CD1c-positive myeloid dendritic cell (primary cell): ENCODE results near the gene FRMD8.
"Not testable (repeated sequence)": the region's sequence is repeated elsewhere in the genome, so short reads cannot be mapped to it uniquely, and the experiment has no call there.

Experiments
- DNase-seq: peaks from one replicate; pipeline ENCODE4 v3.0.0-alpha.2; 2016; ENCODE audit errors: extremely low spot score

Gene FRMD8

DNA sequence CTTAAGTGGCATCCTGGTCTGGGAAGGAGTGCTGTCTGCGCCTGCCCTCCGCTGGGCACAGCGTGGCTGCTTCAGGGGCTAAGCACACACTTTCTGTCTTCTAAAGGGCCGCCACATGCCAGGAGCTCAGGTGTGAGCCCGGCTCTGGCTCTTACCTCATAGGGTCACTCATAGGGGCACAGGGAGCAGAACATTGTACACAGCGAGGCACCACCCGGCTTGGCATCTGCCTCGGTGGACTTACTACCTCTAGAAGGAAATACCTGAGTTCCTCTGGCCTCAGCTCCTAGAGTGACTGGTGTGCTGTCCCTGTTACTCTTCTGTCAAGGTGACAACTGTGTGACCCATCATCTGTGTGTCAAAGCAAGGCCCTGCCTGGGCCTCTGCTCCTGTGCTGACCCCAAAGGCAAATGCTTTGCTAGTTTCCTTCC, 49.6 kb downstream of the FRMD8 start:
- peak; percentile 7 for DNase-seq

DNA sequence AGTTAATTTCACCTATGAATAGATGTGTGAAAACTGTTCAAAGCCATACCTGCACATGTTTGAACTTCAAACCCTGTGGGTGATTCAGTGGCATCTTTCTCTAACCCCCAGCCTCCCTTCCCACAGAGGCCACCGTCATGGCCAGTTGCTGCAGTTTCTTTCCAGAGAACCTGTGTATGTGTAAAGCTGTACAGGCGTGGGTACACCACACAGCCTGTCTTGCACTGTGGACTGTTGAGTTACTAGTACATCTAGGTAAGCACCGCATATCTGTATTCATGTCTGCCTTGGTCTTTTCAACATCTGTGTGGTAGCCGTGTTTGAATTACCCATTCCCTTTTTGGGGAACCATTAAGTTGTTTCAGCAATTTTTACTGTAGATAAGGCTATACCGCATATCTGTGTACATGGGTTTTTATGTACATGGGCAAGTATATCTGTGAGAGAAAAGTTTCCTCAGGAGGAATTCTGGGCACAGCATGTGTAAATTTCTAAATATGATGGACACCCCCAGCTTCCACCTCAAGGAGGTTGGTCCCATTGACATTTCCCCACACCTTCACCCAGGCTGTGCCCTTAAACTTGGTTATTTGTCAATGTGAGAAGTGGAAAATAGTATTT, 50.1 kb downstream of the FRMD8 start:
- peak; percentile 13 for DNase-seq

DNA sequence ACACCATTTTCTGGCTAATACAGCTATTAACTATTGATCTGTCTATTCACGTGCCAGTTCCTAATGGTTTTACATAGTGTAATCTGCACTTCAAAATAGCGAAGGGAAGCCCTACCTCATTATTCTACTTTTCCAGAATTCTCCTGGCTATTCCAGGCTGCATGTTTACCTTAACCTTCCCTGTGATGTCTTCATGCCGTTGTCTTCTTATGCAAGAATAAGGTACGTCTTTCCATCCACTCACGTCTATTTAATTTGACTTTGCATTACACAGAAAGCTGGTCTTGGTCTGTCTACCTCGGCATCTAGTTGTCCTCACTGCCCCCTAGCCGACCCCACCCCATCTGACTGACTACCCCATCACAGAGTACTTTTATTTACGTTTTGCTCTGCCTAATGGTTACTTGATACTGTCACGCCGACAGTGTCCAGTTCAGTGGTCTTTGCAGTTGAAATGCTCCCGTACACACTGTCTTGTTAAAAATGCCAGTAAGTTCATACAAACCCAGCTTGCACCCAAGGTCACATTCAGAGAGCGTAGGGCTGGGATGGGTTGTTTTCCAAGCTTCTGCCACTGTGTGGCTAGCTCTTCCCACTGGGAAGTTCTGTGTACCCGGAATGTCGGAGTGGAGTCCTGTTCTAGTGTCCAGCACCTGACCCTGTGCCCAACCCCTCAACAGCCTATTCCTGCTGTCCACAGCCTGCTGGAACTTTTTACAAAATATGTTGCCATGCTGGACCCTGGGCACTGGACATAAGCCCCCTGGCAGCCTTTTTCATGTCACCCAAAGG, 51.2 kb downstream of the FRMD8 start:
- no peak for DNase-seq

DNA sequence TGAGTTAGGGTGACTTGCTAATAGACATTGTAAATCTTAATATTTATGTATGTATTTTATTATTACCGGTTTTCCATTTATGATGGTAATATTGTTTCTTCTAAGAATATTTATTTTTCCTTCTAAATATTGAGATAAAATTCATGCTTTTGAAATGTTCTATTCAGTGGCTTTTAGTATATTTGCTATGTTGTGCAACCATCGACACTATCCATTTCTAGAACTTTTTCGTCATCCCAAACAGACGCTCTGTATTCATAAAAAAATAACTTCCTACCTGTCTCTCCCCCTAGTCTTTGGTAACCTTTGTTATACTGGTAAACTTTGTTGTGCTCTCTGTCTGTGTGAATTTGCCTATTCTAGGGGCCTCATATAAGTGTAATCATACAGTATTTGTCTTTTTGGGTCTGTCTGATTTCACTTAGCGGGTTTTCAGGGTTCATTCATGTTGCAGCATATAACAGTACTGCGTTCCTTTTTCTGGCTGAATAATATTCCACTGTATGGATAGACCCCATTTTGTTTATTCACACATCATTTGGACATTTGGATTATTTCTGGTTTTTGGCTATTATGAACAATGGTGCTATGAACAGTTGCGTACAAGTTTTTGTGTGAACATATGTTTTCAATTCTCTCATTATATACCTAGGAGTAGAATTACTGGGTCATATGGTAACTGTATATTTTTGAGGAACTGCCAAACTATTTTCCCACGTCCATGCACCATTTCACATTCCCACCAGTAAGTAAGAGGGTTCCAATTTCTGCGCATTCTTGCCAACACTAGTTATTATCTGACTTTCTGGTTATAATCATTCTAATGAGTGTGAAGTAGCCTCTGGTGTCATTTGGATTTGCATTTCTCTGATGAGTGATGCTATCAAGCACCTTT, 52.1 kb downstream of the FRMD8 start:
- no peak for DNase-seq

DNA sequence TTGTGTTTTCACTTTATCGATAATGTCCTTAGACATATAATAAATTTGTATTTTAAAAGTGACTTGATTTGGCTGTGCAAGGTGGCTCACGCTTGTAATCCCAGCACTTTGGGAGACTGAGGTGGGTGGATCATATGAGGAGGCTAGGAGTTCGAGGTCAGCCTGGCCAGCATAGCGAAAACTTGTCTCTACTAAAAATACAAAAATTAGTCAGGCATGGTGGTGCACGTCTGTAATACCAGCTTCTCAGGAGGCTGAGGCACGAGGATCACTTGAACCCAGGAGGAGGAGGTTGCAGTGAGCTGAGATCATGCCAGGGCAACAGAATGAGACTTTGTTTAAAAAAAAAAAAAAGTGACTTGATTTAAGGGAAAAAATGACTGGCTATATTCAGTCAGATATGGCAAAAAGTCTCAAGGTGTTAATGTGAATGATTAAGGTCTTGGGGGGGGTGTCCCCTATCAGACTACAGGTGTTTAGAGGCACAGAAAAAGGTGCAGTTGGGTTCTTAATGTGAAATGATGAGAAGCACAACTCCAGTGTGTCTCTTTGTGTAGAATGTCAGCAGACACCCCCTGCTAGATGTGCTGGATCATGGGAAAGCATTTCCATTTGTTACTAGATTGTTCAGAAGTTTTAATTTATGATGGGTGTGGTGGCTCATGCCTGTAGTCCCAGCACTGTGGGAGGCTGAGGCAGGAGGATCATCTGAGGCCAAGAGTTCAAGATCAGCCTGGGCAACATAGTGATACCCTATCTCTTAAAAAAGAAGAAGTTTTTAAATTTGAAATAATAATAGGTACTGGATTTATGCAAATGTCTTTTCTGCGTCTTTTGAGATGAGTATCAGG, 53.1 kb downstream of the FRMD8 start:
- DNase-seq: no peak

DNA sequence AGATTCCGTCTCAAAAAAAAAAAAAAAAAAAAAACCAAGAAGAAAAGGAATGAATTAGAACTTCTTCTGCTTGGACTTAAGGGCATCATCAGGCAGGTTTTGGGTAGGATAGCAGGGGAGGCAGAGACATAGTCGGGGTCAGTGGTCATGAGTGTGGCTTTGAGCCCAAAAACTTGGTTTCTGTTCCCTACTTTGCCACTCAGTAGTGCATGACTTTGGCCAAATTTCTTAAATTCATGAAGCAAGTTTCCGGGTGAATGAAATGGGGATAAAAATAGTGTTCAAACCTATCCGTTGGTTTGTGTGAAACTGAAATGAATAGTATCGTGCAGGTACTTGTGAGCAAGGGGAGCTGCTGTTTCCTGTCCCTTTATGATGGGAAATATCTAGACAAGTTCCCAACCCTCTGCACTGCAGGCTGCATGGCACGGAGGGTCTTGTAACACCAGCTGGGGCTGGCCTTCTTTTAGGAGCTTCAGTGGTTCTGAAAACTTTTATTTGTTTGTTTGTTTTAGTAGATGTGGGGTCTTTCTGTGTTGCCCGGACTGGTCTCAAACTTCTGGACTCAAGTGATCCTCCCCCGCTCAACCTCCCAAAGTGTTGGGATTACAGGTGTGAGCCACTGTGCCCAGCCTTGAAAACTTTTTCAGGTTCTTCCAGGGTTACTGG, 54.5 kb downstream of the FRMD8 start:
- DNase-seq: peak; percentile 79

DNA sequence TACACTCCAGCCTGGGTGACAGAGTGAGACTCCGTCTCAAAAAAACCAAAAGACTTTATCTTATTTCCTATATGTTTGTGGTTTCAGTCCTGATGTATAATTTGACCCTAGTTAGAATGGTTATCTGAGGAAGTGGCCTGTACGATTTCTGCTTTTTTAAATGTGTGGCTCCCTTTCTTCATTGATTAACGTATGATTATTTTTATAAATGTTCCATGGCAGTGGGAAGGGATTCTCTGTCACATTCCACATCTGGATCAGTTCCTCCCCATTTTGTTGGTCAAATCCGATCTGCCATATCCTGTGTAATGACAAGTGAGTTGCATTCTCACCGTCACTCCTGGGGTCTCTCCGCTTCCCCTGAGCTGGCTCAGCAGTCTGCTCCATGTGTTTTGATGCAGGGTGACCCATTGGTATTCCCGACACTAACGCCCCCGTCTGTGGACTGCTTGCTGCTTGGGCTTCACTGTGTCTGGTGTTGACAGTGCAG, 56.5 kb downstream of the FRMD8 start:
- peak; percentile 40 for DNase-seq

DNA sequence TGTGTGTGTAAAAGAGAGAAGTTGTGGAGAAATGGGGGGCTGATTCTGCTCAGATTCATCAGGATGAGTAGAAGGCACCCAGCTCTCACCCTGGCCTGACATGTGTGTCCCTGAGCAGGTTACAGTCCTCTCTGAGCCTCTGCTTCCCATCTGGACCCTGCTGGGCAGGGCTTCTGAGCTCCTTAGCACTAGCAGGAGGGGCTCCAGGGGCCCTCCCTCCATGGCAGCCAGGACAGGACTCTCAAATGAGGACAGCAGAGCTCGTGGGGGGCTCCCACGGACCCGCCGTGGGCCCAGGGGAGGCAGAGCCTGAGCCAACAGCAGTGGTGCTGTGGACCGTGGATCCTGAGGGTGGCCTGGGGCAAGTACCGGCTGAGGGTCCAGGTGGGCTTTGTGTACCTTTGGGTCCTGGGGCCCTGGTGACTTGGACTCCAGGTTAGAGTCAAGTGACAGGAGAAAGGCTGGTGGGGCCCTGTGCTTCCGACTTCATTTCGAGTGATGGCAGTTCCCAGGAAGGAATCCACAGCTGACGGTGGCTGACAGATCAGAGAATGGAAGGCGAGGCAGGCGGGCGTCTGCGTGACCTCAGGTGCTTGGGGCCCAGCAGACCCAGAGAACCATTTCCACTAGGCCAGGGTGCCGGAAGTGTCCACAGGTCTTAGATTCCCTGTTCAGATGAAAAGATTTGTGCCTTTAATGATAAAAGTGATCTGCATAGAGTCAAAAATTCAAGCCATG, 58.0 kb downstream of the FRMD8 start:
- no peak for DNase-seq

DNA sequence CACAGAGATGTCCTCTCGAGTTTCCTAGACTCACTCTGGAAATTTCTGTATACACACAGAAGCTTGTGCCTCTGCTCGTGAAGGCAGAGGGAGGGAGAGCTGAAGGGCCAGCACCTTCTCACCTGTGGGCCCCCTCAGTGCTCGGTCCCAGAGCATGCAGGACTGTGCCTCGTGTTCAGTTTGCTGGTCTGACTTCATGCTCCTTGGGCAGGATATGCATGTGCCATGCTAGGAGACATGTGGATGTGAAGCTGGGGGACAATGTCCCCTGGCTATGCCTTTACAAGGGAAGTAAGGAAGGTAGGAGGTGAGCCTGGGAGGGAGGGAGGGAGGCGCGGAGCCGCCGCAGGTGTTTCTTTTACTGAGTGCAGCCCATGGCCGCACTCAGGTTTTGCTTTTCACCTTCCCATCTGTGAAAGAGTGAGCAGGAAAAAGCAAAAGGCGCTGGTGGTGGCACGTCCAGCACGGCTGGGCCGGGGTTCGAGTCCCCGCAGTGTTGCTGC, 58.7 kb downstream of the FRMD8 start:
- no peak for DNase-seq

DNA sequence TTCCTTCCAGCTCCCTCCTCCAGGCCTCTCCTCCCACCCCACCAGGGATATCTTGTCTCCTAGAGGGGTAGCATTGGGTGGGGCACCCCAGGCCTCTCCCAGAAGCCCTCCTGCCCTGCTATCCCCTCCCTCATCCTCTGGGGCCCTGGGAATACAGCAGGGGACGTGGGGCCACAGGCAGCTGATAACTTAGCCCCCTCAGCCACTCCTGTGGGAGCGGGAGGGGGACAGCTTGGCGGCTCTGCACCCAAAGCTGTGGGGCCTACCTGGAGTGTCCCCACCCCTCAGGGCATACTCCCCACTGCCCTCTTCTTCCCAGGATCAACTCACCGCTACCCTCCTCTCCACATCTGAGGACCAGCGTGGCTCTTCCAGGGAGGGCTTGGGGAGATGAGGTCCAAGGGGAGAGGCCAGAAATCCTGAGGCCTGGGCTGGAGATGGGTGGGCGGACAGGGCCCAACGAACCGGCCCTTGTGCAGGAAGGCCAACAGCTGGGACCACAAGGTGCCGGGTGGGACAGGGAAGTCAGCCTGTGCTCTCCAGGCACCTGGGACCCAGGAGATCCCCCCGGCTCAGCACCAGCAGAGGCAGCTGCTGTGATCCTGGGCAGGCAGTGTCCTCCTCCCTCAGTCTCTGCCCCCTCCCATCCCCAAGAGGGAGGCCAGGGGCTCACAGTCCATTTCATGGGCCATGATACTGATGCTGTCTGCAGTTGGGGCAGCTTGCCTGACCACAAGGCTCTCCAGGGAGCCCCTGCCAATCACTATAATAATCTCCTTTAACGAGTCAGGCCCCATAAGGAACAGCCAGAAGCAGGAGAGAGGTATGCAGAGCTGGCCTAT, 59.4 kb downstream of the FRMD8 start:
- no peak for DNase-seq

DNA sequence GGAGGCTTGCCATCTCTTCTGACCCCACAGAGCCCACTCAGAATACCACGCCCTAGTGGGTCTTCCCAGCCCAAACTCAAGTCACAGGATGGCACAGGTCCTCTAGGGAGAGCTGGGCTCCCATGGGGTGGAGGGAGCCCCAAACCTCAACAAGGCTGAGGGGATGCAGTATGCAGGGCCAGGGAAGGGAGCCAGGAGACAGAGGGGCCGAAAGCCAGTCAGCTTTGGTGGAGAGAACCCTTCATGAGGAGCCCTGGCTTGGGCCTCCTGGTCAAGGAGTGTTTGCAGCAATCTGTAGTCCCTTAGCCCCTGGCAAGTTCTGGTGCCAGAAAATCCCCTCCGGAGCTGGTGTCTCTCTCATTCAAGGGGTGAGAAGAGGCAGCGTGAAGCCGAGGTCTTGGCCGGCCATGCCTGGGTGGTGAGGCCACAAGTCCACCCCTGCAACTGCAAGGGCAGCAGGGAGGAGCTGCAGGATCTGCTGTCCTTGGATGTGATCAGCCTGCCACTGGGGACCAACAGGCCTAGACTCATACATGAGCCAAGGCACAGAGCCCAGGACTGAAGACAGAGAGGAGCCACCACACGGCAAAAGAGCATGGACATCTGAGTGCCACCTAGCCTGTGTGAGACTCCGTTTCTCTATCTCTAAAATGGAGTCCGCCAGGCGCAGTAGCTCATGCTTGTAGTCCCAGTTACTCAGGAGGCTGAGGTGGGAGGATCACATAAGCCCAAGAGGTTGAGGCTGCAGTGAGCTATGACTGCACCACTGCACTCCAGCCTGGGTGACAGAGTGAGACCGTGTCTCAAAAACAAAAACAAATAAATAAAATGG, 60.2 kb downstream of the FRMD8 start:
- no peak for DNase-seq

DNA sequence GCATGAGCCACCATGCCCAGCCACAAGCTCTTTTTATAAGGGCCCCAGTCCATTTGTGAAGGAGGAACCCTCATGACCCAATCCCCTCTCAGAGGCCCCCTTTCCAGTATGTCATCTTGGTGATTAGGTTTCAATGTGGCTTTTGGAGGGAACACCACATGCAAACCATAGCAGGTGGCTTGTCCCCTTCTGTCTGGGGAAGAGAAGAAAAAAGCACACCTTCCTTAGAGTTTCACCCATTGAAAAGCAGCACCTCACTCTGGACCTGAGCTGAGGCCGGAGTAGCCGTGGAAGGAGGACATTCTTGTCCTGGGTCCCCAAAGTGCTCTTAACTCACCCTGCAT, 61.6 kb downstream of the FRMD8 start:
- no peak for DNase-seq

DNA sequence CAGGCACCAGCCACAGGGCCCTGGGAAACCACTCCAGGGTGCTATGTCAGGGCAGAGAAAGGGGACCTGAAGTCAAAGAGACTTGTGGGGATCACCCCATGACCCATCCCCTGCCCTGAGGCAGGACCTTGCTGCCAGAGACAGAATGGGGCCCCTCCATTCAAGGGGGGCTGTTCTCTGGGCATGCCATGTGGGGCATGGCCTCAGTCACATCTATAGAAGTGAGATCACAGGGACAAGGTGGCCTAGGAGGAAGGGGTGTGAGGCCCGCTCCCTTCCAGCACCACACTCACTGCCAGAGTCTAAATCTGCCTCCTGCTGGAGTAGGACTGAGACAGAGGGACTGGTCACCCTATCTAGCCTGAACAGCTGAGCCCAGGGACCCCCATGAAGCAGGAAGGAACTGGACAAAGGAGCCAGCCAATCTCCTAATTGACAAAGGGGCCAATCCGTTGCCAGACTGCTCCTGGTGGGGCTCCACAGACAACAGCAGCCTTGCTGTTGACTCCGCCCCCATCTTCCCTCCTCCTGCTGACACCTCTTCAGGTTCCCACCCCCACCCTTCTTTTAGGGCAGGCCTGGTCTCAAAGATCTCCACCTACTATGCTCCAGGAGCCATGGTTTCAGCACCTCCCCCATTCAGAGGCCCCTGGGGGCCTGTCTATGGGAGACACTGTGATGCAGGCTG, 62.1 kb downstream of the FRMD8 start:
- peak; percentile 58 for DNase-seq

DNA sequence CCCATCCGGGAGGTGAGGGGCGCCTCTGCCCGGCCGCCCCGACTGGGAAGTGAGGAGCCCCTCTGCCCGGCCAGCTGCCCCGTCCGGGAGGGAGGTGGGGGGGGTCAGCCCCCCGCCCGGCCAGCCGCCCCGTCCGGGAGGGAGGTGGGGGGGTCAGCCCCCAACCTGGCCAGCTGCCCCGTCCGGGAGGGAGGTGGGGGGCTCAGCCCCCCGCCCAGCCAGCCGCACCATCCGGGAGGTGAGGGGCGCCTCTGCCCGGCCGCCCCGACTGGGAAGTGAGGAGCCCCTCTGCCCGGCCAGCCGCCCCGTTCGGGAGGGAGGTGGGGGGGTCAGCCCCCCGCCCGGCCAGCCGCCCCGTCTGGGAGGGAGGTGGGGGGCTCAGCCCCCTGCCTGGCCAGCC, 64.9 kb downstream of the FRMD8 start:
- not testable (repeated sequence) for DNase-seq

DNA sequence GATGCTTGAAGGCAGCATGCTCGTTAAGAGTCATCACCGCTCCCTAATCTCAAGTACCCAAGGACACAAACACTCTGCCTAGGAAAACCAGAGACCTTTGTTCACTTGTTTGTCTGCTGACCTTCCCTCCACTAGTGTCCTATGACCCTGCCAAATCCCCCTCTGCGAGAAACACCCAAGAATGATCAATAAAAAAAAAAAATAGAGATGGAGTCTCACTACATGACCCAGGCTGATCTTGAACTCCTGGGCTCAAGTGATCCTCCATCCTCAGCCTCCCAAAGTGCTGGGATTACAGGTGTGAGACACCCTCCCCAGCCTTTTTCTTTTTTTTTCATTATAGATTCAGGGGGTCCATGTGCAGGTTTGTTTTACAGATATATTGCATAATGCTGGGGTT, 65.8 kb downstream of the FRMD8 start:
- not testable (repeated sequence) for DNase-seq

DNA sequence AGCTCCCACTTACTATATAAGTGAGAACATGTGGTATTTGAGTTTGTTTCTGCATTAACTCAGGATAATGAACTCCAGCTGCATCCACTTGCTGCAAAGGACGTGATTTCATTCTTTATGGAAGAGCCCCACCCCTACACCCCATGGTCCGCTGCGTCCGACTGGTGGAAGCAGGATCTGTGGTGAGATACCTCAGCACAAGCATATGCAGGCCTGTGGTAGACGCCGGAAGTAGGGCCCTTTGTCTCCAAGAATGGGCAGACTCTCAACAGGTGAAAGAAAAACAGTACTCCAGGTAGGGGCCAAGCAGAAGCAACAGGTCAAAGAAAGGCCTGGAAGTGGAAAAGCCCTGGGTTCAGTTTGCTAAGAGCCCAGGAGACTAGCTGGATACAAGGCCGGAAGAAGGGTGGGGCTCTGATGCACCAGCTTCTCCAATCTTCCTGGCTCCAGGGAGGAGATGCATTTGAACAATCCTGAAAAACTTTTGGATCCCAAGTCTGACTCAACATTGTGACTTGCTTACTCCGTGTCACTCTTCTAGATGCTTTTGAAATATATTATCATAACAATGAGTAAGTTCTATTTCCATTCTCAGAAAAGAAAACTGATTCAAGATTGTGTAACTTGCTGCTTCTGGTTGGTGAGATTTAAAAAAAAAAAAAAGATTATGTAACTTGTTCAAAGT, 66.5 kb downstream of the FRMD8 start:
- DNase-seq: peak; percentile 71

DNA sequence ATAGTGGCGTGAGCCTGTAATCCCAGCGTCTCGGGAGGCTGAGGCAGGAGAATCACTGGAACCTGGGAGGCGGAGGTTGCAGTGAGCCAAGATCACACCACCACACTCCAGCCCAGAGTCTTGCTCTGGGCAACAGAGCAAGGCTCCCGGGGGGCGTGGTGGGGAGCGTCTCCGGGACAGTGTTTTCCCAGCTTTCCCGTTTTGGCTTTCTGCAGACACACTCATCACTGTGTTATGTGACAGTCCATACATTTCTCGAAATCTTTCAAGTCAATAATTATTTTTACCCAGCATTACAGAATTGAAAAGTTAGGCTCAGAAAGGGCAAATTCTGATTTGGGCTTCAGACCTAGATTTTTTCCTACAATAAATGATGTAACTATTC, 67.9 kb downstream of the FRMD8 start:
- no peak for DNase-seq
